ENCODE data around the gene CRYBG3. TPM values are rescaled to one million over a fixed set of nuclear protein-coding genes. Genes with fewer than 3 reads are reported as not detected.

The CRYBG3 gene
- total and polyA plus RNA-seq, 2 of the 13 experiments (the other 11 are each of a cell fraction or from before 2014, with no cell fraction given), result 3.8 to 15.9 TPM

DNA sequence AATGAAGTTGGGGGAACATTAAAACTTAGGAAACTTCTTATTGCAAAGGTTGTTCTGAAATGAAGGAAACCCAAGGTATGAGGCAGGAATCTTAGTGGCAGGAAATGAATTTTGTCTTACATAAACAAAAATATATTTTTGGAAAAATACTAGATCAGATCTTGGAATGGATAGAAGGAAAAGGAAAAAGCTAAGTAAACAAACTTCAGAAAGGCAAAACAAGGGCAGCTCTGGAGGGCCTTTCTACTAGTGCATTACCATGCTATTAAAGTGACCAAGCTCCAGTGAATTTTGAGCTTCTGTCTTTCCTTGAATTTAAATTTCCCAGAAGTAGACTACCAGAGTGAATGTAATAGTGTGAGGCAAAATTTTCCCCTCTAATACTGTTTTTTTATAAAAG lies 43.7 kb upstream of the CRYBG3 start (continued):
- TF ChIP-seq, protein P1, sequence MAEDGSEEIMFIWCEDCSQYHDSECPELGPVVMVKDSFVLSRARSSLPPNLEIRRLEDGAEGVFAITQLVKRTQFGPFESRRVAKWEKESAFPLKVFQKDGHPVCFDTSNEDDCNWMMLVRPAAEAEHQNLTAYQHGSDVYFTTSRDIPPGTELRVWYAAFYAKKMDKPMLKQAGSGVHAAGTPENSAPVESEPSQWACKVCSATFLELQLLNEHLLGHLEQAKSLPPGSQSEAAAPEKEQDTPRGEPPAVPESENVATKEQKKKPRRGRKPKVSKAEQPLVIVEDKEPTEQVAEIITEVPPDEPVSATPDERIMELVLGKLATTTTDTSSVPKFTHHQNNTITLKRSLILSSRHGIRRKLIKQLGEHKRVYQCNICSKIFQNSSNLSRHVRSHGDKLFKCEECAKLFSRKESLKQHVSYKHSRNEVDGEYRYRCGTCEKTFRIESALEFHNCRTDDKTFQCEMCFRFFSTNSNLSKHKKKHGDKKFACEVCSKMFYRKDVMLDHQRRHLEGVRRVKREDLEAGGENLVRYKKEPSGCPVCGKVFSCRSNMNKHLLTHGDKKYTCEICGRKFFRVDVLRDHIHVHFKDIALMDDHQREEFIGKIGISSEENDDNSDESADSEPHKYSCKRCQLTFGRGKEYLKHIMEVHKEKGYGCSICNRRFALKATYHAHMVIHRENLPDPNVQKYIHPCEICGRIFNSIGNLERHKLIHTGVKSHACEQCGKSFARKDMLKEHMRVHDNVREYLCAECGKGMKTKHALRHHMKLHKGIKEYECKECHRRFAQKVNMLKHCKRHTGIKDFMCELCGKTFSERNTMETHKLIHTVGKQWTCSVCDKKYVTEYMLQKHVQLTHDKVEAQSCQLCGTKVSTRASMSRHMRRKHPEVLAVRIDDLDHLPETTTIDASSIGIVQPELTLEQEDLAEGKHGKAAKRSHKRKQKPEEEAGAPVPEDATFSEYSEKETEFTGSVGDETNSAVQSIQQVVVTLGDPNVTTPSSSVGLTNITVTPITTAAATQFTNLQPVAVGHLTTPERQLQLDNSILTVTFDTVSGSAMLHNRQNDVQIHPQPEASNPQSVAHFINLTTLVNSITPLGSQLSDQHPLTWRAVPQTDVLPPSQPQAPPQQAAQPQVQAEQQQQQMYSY (CRISPR knock-in tag; IDR thresholded peaks at IDR 0.05), result no peak
- TF ChIP-seq HES4 (CRISPR knock-in tag; IDR thresholded peaks at IDR 0.05; ENCODE audit: borderline replicate concordance) (no peak), IKZF4 (CRISPR knock-in tag; IDR thresholded peaks at IDR 0.05; ENCODE audit: borderline replicate concordance, low read depth, not compliant biosample characterization) (no peak)
- TF ChIP-seq, protein P2, sequence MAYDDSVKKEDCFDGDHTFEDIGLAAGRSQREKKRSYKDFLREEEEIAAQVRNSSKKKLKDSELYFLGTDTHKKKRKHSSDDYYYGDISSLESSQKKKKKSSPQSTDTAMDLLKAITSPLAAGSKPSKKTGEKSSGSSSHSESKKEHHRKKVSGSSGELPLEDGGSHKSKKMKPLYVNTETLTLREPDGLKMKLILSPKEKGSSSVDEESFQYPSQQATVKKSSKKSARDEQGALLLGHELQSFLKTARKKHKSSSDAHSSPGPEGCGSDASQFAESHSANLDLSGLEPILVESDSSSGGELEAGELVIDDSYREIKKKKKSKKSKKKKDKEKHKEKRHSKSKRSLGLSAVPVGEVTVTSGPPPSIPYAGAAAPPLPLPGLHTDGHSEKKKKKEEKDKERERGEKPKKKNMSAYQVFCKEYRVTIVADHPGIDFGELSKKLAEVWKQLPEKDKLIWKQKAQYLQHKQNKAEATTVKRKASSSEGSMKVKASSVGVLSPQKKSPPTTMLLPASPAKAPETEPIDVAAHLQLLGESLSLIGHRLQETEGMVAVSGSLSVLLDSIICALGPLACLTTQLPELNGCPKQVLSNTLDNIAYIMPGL (CRISPR knock-in tag; IDR thresholded peaks at IDR 0.05; ENCODE audit: borderline replicate concordance in 1 of 2, low read depth in 1 of 2), result no peak
- TF ChIP-seq, protein P3, sequence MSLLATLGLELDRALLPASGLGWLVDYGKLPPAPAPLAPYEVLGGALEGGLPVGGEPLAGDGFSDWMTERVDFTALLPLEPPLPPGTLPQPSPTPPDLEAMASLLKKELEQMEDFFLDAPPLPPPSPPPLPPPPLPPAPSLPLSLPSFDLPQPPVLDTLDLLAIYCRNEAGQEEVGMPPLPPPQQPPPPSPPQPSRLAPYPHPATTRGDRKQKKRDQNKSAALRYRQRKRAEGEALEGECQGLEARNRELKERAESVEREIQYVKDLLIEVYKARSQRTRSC (CRISPR knock-in tag; IDR thresholded peaks at IDR 0.05; ENCODE audit: low read depth), result no peak
- TF ChIP-seq, protein P4, sequence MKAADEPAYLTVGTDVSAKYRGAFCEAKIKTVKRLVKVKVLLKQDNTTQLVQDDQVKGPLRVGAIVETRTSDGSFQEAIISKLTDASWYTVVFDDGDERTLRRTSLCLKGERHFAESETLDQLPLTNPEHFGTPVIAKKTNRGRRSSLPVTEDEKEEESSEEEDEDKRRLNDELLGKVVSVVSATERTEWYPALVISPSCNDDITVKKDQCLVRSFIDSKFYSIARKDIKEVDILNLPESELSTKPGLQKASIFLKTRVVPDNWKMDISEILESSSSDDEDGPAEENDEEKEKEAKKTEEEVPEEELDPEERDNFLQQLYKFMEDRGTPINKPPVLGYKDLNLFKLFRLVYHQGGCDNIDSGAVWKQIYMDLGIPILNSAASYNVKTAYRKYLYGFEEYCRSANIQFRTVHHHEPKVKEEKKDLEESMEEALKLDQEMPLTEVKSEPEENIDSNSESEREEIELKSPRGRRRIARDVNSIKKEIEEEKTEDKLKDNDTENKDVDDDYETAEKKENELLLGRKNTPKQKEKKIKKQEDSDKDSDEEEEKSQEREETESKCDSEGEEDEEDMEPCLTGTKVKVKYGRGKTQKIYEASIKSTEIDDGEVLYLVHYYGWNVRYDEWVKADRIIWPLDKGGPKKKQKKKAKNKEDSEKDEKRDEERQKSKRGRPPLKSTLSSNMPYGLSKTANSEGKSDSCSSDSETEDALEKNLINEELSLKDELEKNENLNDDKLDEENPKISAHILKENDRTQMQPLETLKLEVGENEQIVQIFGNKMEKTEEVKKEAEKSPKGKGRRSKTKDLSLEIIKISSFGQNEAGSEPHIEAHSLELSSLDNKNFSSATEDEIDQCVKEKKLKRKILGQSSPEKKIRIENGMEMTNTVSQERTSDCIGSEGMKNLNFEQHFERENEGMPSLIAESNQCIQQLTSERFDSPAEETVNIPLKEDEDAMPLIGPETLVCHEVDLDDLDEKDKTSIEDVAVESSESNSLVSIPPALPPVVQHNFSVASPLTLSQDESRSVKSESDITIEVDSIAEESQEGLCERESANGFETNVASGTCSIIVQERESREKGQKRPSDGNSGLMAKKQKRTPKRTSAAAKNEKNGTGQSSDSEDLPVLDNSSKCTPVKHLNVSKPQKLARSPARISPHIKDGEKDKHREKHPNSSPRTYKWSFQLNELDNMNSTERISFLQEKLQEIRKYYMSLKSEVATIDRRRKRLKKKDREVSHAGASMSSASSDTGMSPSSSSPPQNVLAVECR (CRISPR knock-in tag; IDR thresholded peaks at IDR 0.05; ENCODE audit: borderline replicate concordance), result no peak
